GM13977 (cell line): ENCODE results near the gene KIF2A.
"Not testable (repeated sequence)": the region's sequence is repeated elsewhere in the genome, so short reads cannot be mapped to it uniquely, and the experiment has no call there.

ENCODE experiments used
- DNase-seq: peaks from one replicate; pipeline ENCODE4 v3.0.0; 2012; ENCODE audit warnings: low spot score
- in situ Hi-C: fragments of 300-500 bp; cut with MboI; formaldehyde crosslinking; loops from one replicate; pipeline ENCODE4 v1.12.0; 2022; ENCODE audit warnings: low sequenced_read_pairs, low pct_unique_long_range_greater_than_20kb, mixed read lengths, inconsistent platforms; ENCODE audit not compliant: unreplicated experiment
- TF ChIP-seq, protein P1 (sequence below): IDR thresholded peaks from 2 replicates; pipeline ENCODE4 v1.5.1; 2012; ENCODE audit warnings: mild to moderate bottlenecking, control low read depth; ENCODE audit not compliant: insufficient read depth; ENCODE audit errors: extremely low read depth, missing control alignments

Gene KIF2A

DNA sequence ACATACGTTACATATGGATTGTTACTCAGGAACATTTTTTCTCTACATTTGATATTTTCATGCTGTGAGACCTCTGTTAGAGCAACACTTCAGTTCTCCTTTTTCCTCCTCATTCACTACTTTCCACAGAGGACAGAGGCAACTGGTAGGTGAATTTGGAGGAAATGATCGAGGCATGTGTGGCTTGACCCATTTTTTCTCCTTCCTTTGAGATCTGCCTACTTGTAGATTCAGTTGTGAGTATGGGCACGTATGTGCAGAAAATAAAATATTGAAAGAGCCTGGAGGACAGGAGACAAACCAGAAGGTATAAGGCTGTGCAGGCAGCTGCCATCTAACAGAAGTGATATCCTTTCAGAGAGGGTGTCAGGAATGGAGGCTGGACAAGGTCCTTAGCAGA is 19.2 kb upstream of the KIF2A start:
- TF ChIP-seq, protein P1, sequence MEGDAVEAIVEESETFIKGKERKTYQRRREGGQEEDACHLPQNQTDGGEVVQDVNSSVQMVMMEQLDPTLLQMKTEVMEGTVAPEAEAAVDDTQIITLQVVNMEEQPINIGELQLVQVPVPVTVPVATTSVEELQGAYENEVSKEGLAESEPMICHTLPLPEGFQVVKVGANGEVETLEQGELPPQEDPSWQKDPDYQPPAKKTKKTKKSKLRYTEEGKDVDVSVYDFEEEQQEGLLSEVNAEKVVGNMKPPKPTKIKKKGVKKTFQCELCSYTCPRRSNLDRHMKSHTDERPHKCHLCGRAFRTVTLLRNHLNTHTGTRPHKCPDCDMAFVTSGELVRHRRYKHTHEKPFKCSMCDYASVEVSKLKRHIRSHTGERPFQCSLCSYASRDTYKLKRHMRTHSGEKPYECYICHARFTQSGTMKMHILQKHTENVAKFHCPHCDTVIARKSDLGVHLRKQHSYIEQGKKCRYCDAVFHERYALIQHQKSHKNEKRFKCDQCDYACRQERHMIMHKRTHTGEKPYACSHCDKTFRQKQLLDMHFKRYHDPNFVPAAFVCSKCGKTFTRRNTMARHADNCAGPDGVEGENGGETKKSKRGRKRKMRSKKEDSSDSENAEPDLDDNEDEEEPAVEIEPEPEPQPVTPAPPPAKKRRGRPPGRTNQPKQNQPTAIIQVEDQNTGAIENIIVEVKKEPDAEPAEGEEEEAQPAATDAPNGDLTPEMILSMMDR, result no peak
- DNase-seq, result no peak
- in situ Hi-C loops, result no loop called here

DNA sequence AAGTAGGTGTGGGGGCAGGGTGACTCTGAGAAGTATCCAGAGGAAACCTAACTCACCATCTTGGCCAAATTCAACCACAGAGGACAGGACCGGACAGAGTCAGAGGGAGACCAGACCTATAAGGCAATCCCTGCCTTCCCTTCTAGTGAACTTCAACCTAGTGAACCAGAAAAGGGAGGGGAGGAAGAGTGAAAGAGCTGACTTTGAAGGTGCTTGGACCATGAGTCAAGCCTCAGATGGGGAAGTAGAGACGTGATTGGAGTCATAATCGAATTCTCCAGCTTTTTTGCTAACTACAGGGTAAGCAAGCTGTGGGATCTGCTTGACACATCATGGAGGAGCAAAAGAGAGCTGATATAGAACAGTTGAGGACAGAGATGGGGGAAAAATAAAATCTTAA is 18.8 kb upstream of the KIF2A start:
- in situ Hi-C loops, result no loop called here
- TF ChIP-seq, protein P1, result no peak
- no peak for DNase-seq

DNA sequence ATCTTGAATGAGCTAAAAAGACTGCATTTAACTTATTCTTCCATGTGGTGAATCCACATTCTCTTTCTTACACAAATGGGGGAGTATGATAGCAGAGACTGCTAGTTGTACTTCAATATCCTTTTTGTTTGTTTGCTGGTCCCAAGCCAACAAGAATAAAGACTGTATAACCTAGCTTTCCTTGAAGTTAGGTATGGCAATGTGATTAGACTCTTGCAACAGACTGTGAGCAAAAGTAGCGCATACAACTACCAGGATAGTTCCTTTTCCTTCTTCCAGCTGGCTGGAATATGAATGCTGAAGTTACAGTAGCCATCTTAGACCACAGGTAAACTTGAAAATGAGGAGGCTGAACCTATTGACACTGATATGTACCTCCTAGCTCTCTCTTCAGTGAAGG is 17.9 kb upstream of the KIF2A start:
- TF ChIP-seq, protein P1, result no peak
- no peak for DNase-seq
- in situ Hi-C loops, result no loop called here

DNA sequence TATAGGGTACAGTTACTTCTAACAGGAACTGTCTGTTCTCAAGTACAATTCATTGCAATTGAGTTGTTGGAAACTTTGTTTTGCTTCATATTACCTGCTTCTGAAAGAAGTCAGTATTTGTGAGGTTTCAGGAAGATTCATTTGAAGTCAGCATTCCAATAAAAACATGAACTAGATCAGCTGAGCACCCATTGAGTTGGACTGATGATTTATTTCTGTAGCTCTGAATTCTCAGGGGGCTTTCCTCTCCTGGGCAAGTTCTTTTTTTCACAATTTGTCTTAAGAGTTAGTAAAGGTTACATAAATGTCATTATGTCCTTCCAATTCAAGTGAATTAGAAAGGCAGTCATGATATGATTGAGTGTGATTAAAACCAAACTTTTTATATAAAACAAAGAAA is 16.2 kb upstream of the KIF2A start:
- DNase-seq, result no peak
- in situ Hi-C loops, result no loop called here
- TF ChIP-seq, protein P1, result no peak

DNA sequence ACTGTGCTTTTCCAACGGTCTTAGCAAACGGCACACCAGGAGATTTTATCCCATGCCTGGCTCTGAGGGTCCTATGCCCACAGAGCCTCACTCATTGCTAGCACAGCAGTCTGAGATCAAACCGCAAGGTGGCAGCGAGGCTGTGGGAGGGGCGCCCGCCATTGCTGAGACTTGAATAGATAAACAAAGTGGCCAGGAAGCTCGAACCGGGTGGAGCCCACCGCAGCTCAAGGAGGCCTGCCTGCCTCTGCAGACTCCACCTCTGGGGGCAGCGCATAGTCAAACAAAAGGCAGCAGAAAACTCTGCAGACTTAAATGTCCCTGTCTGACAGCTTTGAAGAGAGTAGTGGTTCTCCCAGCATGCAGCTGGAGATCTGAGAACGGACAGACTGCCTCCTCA is 14.2 kb upstream of the KIF2A start:
- in situ Hi-C loops, result not testable (repeated sequence)

DNA sequence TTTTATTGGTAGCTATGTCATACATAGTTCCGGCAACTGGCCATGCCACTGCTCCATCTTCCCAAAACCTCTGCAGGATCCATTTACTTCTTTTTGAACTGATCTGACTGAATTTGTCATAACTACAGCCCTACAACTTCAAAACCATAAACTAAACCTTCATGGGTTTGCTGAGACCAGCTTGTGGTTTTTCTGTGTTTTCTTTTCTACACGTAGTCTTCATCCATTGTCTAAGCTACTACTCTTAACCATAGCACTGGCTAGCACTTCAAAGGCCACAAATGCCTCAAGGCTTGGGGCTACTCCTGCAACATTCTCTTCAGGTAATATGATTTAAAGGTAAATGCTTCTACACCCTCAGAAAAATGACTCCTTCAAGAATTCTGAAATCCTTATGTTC is 9.0 kb upstream of the KIF2A start:
- in situ Hi-C loops, result no loop called here
- TF ChIP-seq, protein P1, result no peak
- no peak for DNase-seq

More for the DNA sequence above, 14.2 kb upstream of the KIF2A start:
- DNase-seq, result not testable (repeated sequence)

DNA sequence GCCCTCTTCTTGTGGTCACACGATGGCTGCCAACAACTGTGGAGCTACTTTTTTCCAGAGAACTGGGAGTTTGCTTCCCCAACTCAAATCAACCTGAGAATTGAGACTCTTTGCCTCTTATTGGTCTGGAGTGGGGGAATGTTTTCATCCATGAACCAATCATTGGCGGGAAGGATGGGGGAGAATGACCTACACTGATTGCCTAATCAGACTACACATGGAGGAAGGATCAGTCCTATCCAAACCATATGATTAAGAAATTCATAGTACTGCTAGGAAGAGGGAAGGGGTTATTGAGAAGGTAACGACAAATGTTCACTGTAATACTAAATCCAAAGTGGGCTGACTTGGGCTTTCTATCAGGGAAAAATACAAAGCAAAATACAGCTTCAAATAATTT is 7.9 kb upstream of the KIF2A start:
- DNase-seq, result no peak
- in situ Hi-C loops, result no loop called here
- TF ChIP-seq, protein P1, result no peak

DNA sequence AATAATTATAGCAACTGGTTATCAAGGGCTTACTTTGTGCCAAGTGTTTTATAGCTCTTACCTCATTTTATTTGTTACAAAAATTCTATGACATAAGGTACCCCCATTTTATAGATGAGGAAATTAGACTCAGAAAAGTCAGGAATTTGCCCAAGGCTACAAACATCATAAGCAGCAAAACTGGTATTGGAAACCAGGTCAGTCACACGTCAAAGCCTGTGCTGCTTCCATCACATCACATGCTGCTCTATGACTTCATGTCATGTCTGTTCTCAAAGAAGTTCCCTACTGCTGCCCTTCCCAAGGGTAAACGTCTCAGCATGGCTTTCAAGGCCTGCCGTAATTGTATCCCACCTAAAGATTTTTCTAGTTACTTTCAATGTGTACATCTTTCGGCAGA is 6.9 kb upstream of the KIF2A start:
- TF ChIP-seq, protein P1, result no peak
- in situ Hi-C loops, result no loop called here
- no peak for DNase-seq
